ENCODE measurements around the gene MUC20.

DNA sequence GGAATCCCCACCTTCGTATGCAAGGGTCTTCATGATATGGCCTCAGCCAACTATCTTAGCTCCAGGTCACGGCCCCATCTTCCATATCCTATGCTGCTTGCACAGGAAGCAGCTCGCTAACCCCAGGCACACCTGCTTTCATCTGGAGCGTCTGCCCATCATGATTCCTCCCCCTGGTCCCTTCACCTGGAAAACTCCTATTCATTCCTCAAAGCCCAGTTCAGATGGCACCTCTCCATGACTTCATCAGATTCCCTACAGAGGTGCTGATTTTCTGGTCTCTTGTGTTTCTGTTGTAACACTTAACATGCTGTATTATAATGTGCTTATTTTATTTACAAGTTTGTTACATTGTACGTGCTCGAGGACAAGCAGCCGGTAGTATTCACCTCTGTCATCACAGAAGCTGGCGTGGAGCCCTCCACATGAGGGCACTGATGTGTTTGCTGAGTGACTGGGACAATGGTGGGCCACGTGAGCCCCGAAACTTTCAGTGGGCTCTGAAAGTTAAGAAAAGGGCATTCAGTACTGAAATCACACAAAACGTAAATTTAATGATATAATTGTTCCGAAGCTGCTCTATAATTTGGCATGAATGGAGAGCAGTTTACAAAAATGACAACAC lies 16.2 kb downstream of the MUC20 start:
- no peak for TF ChIP-seq TAF1 (IDR thresholded peaks at IDR 0.05; ENCODE audit: borderline replicate concordance, low read depth, low read length)
- no peak for TF ChIP-seq POLR2A (IDR thresholded peaks at IDR 0.05; ENCODE audit: low read depth, low read length)
- TF ChIP-seq POLR2AphosphoS5 (IDR thresholded peaks at IDR 0.05; ENCODE audit: low read depth, low read length), result no peak

Data from GM12892 (cell line).